HepG2 (cell line): Measurements from ENCODE around the gene VAMP5. TPM values are rescaled to one million over a fixed set of nuclear protein-coding genes. Genes with fewer than 3 reads are reported as not detected.

Source experiments
- ATF4 ChIP-seq, 2 experiments: fragments of 450-650 bp in 1 of 2; sonication (generic) in 1 of 2; formaldehyde crosslinking; IDR thresholded peaks; 2 replicates each; pipeline versions ENCODE4 v1.5.0 to v1.8.0; 2020 to 2022; ENCODE audit warnings: mild to moderate bottlenecking in 1 of 2, missing genetic modification reagents in 1 of 2
- JDP2 ChIP-seq: sonication (generic); formaldehyde crosslinking; IDR thresholded peaks from 2 replicates; pipeline ENCODE4 v1.8.1; 2022; ENCODE audit warnings: missing genetic modification reagents, borderline replicate concordance
- LRRFIP1 ChIP-seq: sonication (generic); formaldehyde crosslinking; conservative IDR thresholded peaks from 2 replicates; pipeline ENCODE4 v1.4.0; 2020; ENCODE audit warnings: missing genetic modification reagents
- NAIF1 ChIP-seq: sonication (generic); formaldehyde crosslinking; IDR thresholded peaks from 2 replicates; pipeline ENCODE4 v1.5.0; 2020; ENCODE audit warnings: mild to moderate bottlenecking, missing genetic modification reagents, borderline replicate concordance
- NCOR1 ChIP-seq: fragments of 200-600 bp; sonication (generic); IDR thresholded peaks from 2 replicates; pipeline ENCODE4 v1.7.0; 2017; ENCODE audit warnings: antibody characterized with exemption, low read length, borderline replicate concordance
- PAX8 ChIP-seq: sonication (generic); formaldehyde crosslinking; IDR thresholded peaks from 2 replicates; pipeline ENCODE4 v1.8.0; 2022; ENCODE audit warnings: mild to moderate bottlenecking, missing genetic modification reagents, borderline replicate concordance
- POLR2AphosphoS5 ChIP-seq: IDR thresholded peaks from 2 replicates; pipeline ENCODE4 v1.6.1; 2012; ENCODE audit warnings: low read depth, low read length
- RNF219 ChIP-seq: sonication (generic); formaldehyde crosslinking; IDR thresholded peaks from 2 replicates; pipeline ENCODE4 v1.5.0; 2020; ENCODE audit warnings: mild to moderate bottlenecking, missing genetic modification reagents
- RORA ChIP-seq: sonication (generic); formaldehyde crosslinking; IDR thresholded peaks from 2 replicates; pipeline ENCODE4 v1.5.0; 2020; ENCODE audit warnings: mild to moderate bottlenecking, missing genetic modification reagents, moderate library complexity
- ZFP90 ChIP-seq: sonication (generic); formaldehyde crosslinking; IDR thresholded peaks from 2 replicates; pipeline ENCODE4 v1.8.0; 2022; ENCODE audit warnings: missing genetic modification reagents, mild to moderate bottlenecking, inconsistent platforms, borderline replicate concordance
- ZNF124 ChIP-seq: sonication (generic); formaldehyde crosslinking; IDR thresholded peaks from 2 replicates; pipeline ENCODE4 v1.4.0; 2020; ENCODE audit warnings: missing genetic modification reagents
- ZNF318 ChIP-seq: sonication (generic); formaldehyde crosslinking; IDR thresholded peaks from 2 replicates; pipeline ENCODE4 v1.4.0; 2020; ENCODE audit warnings: mild to moderate bottlenecking, missing genetic modification reagents
- polyA plus RNA-seq, 8 experiments: library from polyadenylated mRNA; depleted of rRNA in 3 of 8; stranded (reverse) in 7 of 8; unstranded in 1 of 8; fragments of >200 nt; fragmentation: Illumina TruSeq in 4 of 8; extraction: Trizol in 4 of 8; gene quantifications; 2 replicates each; pipeline versions ENCODE4 v1.2.1 to v1.2.3, GENCODE V29; 2011 to 2016; ENCODE audit warnings: low read depth in 4 of 8, missing spikeins in 1 of 8, mixed read lengths in 1 of 8; ENCODE audit not compliant: insufficient read depth in 1 of 8
- total RNA-seq, 5 experiments: library from RNA; depleted of rRNA; stranded (reverse); fragments of >200 nt; fragmentation: Illumina TruSeq; extraction: Trizol; gene quantifications; 2 replicates each; pipeline ENCODE4 v1.2.3, GENCODE V29; 2016; ENCODE audit warnings: low read depth in 1 of 5

The VAMP5 gene
- total and polyA plus RNA-seq, 2 of the 13 experiments (the other 11 are each of a cell fraction or from before 2014, with no cell fraction given), result 7.2 to 56.7 TPM

GRCh38 chr2:85602476-85603234, 18.4 kb downstream of the VAMP5 start, which contains the start of gene TMEM150A (continued):
- TF ChIP-seq POLR2AphosphoS5, result peak; percentile 79
- no peak for TF ChIP-seq RNF219 (CRISPR knock-in tag)
- no peak for TF ChIP-seq LRRFIP1 (CRISPR knock-in tag)
- TF ChIP-seq ZNF124 (CRISPR knock-in tag), result no peak; the same call in 1 of the 2 replicates
- no peak for TF ChIP-seq RORA (CRISPR knock-in tag)
- 0 out of 4 replicates have a peak, but pooled peaks of 1 of the 2 experiments have one; percentile 28 for TF ChIP-seq ATF4 (CRISPR knock-in tag; IDR thresholded peaks at IDR 0.05)
- TF ChIP-seq JDP2 (CRISPR knock-in tag), result no peak
- no peak for TF ChIP-seq NCOR1
- TF ChIP-seq ZNF318, result no peak
- TF ChIP-seq ZFP90, result no peak
- TF ChIP-seq PAX8 (CRISPR knock-in tag), result no peak
- no peak for TF ChIP-seq NAIF1 (CRISPR knock-in tag)
